A549 (cell line): ENCODE measurements around the gene TBX2. TPM values are rescaled to one million over a fixed set of nuclear protein-coding genes. Genes with fewer than 3 reads are reported as not detected.

Source experiments
- ATAC-seq, 2 experiments: fragments of 200-7000 bp in 1 of 2; fragments of >200 bp in 1 of 2; cut with Nextera tagmentation in 1 of 2; cut with Tn5 transposase in 1 of 2; 3 replicates each; pipeline versions ENCODE4 v1.8.0 to v1.9.1; 2018 to 2020; ENCODE audit warnings: mild to moderate bottlenecking in 1 of 2, moderate library complexity in 1 of 2
- CTCF ChIA-PET: fragments of 300-600 bp; sonication (Branson Sonifier 250); formaldehyde crosslinking; extraction: SDS; loops from one replicate; lab custom pipeline; 2021; ENCODE audit warnings: antibody characterized with exemption, inconsistent platforms; lab: Yijun Ruan, JAX
- POLR2A ChIA-PET: fragments of 350-600 bp; formaldehyde crosslinking; extraction: SDS; loops from one replicate; lab custom pipeline; 2021; ENCODE audit warnings: antibody characterized with exemption, inconsistent platforms; lab: Yijun Ruan, JAX
- DNase-seq, 2 experiments: peaks; one replicate each; pipeline versions ENCODE4 v3.0.0 to v3.0.0-alpha.2; 2011 to 2016; ENCODE audit warnings: low read depth in 1 of 2, low spot score in 1 of 2
- FAIRE-seq: peaks from 2 replicates; lab custom pipeline; 2011; peaks lifted over from hg19 to GRCh38; lab: Jason Lieb, UNC
- H3K27ac ChIP-seq, 2 experiments: fragments of >200 bp; sonication (Bioruptor Twin); formaldehyde crosslinking; 3 replicates each; pipeline ENCODE4 v1.5.1; 2016 to 2017
- H3K4me1 ChIP-seq: fragments of >200 bp; sonication (Bioruptor Twin); formaldehyde crosslinking; 3 replicates; pipeline ENCODE4 v1.6.1; 2016
- H3K4me2 ChIP-seq: fragments of >200 bp; sonication (Bioruptor Twin); formaldehyde crosslinking; 3 replicates; pipeline ENCODE4 v1.6.1; 2016
- H3K4me3 ChIP-seq: fragments of >200 bp; sonication (Bioruptor Twin); formaldehyde crosslinking; 3 replicates; pipeline ENCODE4 v1.5.1; 2016
- H3K9me3 ChIP-seq: fragments of >200 bp; sonication (Bioruptor Twin); formaldehyde crosslinking; 3 replicates; pipeline ENCODE4 v1.6.1; 2016
- BHLHE40 ChIP-seq: IDR thresholded peaks from 2 replicates; pipeline ENCODE4 v1.6.1; 2012; ENCODE audit warnings: low read depth, low read length, inconsistent platforms
- CEBPB ChIP-seq, 2 experiments: fragments of >200 bp in 1 of 2; sonication (Bioruptor Twin) in 1 of 2; formaldehyde crosslinking in 1 of 2; IDR thresholded peaks; 2 replicates each; pipeline ENCODE4 v1.6.1; 2012 to 2016
- CHD2 ChIP-seq: fragments of 150-350 bp; IDR thresholded peaks from 2 replicates; pipeline ENCODE4 v1.6.1; 2014; ENCODE audit warnings: low read length; ENCODE audit not compliant: partially characterized antibody
- CTCF ChIP-seq: fragments of >200 bp; sonication (Bioruptor Twin); formaldehyde crosslinking; IDR thresholded peaks from 3 replicates; pipeline ENCODE4 v1.5.1; 2016
- FOSB ChIP-seq: fragments of 250-450 bp; sonication (Bioruptor Pico); IDR thresholded peaks from 2 replicates; pipeline ENCODE4 v1.5.0; 2020; ENCODE audit warnings: mild to moderate bottlenecking, moderate library complexity
- GATA3 ChIP-seq: IDR thresholded peaks from 2 replicates; pipeline ENCODE4 v1.6.1; 2012; ENCODE audit warnings: borderline replicate concordance
- HOXB13 ChIP-seq: fragments of 250-450 bp; sonication (Bioruptor Pico); IDR thresholded peaks from 2 replicates; pipeline ENCODE4 v1.5.0; 2020; ENCODE audit warnings: low read depth, mild to moderate bottlenecking, moderate library complexity
- JUN ChIP-seq, 2 experiments: fragments of >200 bp; sonication (Bioruptor Twin); formaldehyde crosslinking; IDR thresholded peaks; 2 replicates in 1 of 2; 3 replicates in 1 of 2; pipeline ENCODE4 v1.6.1; 2016 to 2017
- KDM1A ChIP-seq: fragments of 200-600 bp; sonication (generic); IDR thresholded peaks from 2 replicates; pipeline ENCODE4 v1.6.1; 2016; ENCODE audit warnings: low read depth, mild to moderate bottlenecking
- MAFK ChIP-seq: fragments of 450-650 bp; IDR thresholded peaks from 2 replicates; pipeline ENCODE4 v1.6.1; 2014; ENCODE audit not compliant: partially characterized antibody
- MAX ChIP-seq: IDR thresholded peaks from 2 replicates; pipeline ENCODE4 v1.6.1; 2012
- MAZ ChIP-seq: fragments of 150-350 bp; IDR thresholded peaks from 2 replicates; pipeline ENCODE4 v1.6.1; 2014; ENCODE audit warnings: antibody characterized with exemption, low read depth, low read length, borderline replicate concordance
- MYC ChIP-seq: IDR thresholded peaks from 2 replicates; pipeline ENCODE4 v1.6.1; 2012; ENCODE audit warnings: mild to moderate bottlenecking, inconsistent platforms, low read length, improper control_type of control experiment, borderline replicate concordance
- PHF8 ChIP-seq: fragments of 200-600 bp; sonication (generic); IDR thresholded peaks from 2 replicates; pipeline ENCODE4 v1.6.1; 2016; ENCODE audit warnings: low read depth, mild to moderate bottlenecking, antibody characterized with exemption, moderate library complexity, borderline replicate concordance
- POLR2A ChIP-seq: IDR thresholded peaks from 2 replicates; pipeline ENCODE4 v1.6.1; 2012; ENCODE audit warnings: mild to moderate bottlenecking, low read length
- POLR2AphosphoS2 ChIP-seq: conservative IDR thresholded peaks from 2 replicates; pipeline ENCODE4 v1.6.1; 2012; ENCODE audit warnings: low read length, improper control_type of control experiment, inconsistent platforms
- RAD21 ChIP-seq, 2 experiments: fragments of >200 bp in 1 of 2; sonication (Bioruptor Twin) in 1 of 2; formaldehyde crosslinking in 1 of 2; IDR thresholded peaks in 1 of 2; conservative IDR thresholded peaks in 1 of 2; 2 replicates in 1 of 2; 3 replicates in 1 of 2; pipeline ENCODE4 v1.6.1; 2012 to 2018; ENCODE audit warnings: inconsistent platforms in 1 of 2
- RFX5 ChIP-seq: fragments of 450-650 bp; IDR thresholded peaks from 2 replicates; pipeline ENCODE4 v1.7.1; 2014; ENCODE audit warnings: antibody characterized with exemption, mild to moderate bottlenecking, moderate library complexity
- RNF2 ChIP-seq: fragments of 200-600 bp; sonication (generic); IDR thresholded peaks from 2 replicates; pipeline ENCODE4 v1.6.1; 2016; ENCODE audit warnings: low read depth, mild to moderate bottlenecking, antibody characterized with exemption, moderate library complexity, borderline replicate concordance
- SMC3 ChIP-seq: fragments of >200 bp; sonication (Bioruptor Twin); formaldehyde crosslinking; IDR thresholded peaks from 3 replicates; pipeline ENCODE4 v1.6.1; 2018; ENCODE audit warnings: inconsistent platforms
- TP53 ChIP-seq: fragments of 250-450 bp; sonication (Bioruptor Pico); IDR thresholded peaks from 2 replicates; pipeline ENCODE4 v1.5.0; 2021; ENCODE audit warnings: mild to moderate bottlenecking, moderate library complexity
- ZC3H11A ChIP-seq: fragments of 450-650 bp; IDR thresholded peaks from 2 replicates; pipeline ENCODE4 v1.6.1; 2014; ENCODE audit warnings: antibody characterized with exemption, mild to moderate bottlenecking
- ZSCAN20 ChIP-seq: fragments of 250-450 bp; sonication (Bioruptor Pico); IDR thresholded peaks from 2 replicates; pipeline ENCODE4 v1.8.0; 2022; ENCODE audit warnings: mild to moderate bottlenecking, moderate library complexity
- WGBS: methylation state at CpG from one replicate; pipeline ENCODE4 v1.1.6; 2017; ENCODE audit errors: missing lambda C conversion rate; 5-methylcytosine and 5-hydroxymethylcytosine counted together
- polyA minus RNA-seq: library from RNA; depleted of rRNA, polyadenylated mRNA; stranded (reverse); fragments of >200 nt; gene quantifications from 2 replicates; pipeline ENCODE4 v1.2.3, GENCODE V29; 2011; rRNA and poly(A)+ RNA removed
- polyA plus RNA-seq, 4 experiments: library from polyadenylated mRNA; depleted of rRNA in 3 of 4; stranded (reverse); fragments of >200 nt; fragmentation: RNase III in 1 of 4; extraction: RNeasy Plus Mini Kit Qiagen cat#74134 plus additional on column Dnase treatment in 1 of 4; gene quantifications; 2 replicates in 3 of 4; 3 replicates in 1 of 4; pipeline ENCODE4 v1.2.3, GENCODE V29; 2011 to 2017
- TF ChIP-seq, protein P1 (sequence below): fragments of 250-450 bp; sonication (Bioruptor Pico); IDR thresholded peaks from 2 replicates; pipeline ENCODE4 v1.5.0; 2021; ENCODE audit warnings: mild to moderate bottlenecking, moderate library complexity, borderline replicate concordance
- TF ChIP-seq, protein P2 (sequence below): IDR thresholded peaks from 2 replicates; pipeline ENCODE4 v1.6.1; 2012; ENCODE audit warnings: low read depth, borderline replicate concordance

TBX2 gene
- polyA plus RNA-seq (2011; rRNA removed) (0.69 and 0.71 TPM in 2 replicates), polyA plus RNA-seq (2017; fragmentation: RNase III; extraction: RNeasy Plus Mini Kit Qiagen cat#74134 plus additional on column Dnase treatment) (2.0 to 2.3 TPM (median 2.2 TPM) in 3 replicates), polyA minus RNA-seq (1.7 and 1.8 TPM in 2 replicates)
- polyA plus RNA-seq (2012; cell fraction: cytosol; rRNA removed) = 2.7 and 3.9 TPM in 2 replicates
- polyA plus RNA-seq (2012; cell fraction: nucleus; rRNA removed) = 5.4 and 6.5 TPM in 2 replicates

DNA sequence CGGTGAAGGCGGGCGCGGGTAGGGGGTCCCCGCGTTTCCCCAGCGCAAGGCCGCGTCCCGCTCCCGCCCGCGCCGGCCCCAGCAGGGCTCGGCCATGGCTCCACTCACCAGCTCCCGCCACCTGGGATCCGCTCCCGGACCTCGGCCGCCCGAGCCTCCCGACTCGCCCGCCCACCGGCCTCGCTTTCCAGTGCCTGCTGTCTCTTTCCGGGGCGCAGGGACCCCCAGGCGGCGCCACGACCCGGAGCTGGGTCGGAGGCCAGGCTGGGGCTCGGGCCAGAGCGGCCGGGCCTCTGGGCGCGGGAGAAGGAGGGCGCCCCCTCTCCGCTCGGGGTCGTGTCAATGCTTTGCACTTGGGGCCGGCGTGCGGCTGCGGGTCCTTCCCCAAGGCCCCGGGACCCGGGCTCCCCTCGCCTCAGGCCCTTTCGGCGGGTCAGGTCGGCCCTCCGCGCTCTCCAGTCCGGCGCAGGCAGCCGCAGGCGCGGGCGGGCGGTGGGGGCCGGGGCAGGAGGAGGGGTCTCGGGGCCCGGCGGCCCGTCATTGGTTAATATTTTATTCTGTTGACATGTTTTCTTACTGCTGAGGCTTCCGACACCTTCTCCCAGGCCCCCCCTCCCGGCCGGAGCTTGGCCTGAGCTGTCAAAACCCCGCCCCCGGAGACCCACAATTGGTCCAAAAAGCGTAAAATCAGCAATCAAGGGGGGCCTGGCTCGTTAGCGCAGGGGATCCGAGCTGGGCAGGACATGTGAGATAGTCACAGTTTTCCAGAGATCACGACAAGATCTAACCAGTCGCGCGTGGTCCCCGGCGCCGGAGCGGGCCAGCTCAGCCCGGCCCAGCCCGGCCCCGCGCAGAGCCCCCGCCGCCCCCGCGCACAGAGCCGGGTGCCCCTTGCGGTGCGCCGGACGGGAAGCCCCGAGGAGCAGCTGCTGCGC, at the start of gene TBX2:
TSS of gene TBX2 (plus strand) at position 713 of the 935 bp plus-strand sequence. CDS start 334 bp downstream, outside the sequence.
- POLR2A ChIA-PET = interaction anchor here (0.6 to 1.7 kb wide), 7 partner anchors 10 to 679 kb away, joined by 3 to 10 read pairs (median 4); no protein-coding TSS in a partner anchor
- Histone ChIP-seq H3K4me3 (peak within 1 kb of the TSS; percentile 84), H3K9me3 (no peaks in the 10 kb centered on the region), H3K27ac (peak within 1 kb of the TSS; percentile 84 to 89), H3K4me2 (peak within 1 kb of the TSS; percentile 80), H3K4me1 (peaks cover 10% of the 10 kb centered on the region; the same call in 2 of the 3 replicates)
- peak; percentile 92 to 97 for DNase-seq
- ATAC-seq = peak; percentile 65 to 88
- CTCF ChIA-PET = interaction anchor here (0.6 to 7.0 kb wide), 19 partner anchors 10 to 1238 kb away, joined by 3 to 67 read pairs (median 4); no protein-coding TSS in a partner anchor
- FAIRE-seq = no peak
- TF ChIP-seq RAD21 (conservative IDR thresholded peaks at IDR 0.05 in 1 of 2, IDR thresholded peaks at IDR 0.05 in 1 of 2) (peak in 1 of 2 experiments; percentile 28; a peak in 3 of 5 replicates), BHLHE40 (no peak), JUN (IDR thresholded peaks at IDR 0.05) (peak; percentile 28 to 52; a peak in 4 of 5 replicates), TP53 (no peak), CHD2 (no peak), MAFK (peak; percentile 71), SMC3 (peak; percentile 17; the same call in 1 of the 3 replicates), PHF8 (peak; percentile 83), FOSB (no peak), POLR2A (peak; percentile 43), RNF2 (peak; percentile 36; the same call in 1 of the 2 replicates), CEBPB (IDR thresholded peaks at IDR 0.05) (no peak), KDM1A (no peak), RFX5 (no peak), MYC (no peak), CTCF (peak; percentile 43), MAX (peak; percentile 34), HOXB13 (CRISPR knock-in tag) (no peak), POLR2AphosphoS2 (no peak), ZSCAN20 (CRISPR knock-in tag) (no peak), ZC3H11A (no peak), GATA3 (no peak; the same call in 1 of the 2 replicates), MAZ (no peak)
- TF ChIP-seq, protein P1, sequence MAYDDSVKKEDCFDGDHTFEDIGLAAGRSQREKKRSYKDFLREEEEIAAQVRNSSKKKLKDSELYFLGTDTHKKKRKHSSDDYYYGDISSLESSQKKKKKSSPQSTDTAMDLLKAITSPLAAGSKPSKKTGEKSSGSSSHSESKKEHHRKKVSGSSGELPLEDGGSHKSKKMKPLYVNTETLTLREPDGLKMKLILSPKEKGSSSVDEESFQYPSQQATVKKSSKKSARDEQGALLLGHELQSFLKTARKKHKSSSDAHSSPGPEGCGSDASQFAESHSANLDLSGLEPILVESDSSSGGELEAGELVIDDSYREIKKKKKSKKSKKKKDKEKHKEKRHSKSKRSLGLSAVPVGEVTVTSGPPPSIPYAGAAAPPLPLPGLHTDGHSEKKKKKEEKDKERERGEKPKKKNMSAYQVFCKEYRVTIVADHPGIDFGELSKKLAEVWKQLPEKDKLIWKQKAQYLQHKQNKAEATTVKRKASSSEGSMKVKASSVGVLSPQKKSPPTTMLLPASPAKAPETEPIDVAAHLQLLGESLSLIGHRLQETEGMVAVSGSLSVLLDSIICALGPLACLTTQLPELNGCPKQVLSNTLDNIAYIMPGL (CRISPR knock-in tag) = peak; percentile 69; the same call in 1 of the 2 replicates
- TF ChIP-seq, protein P2, sequence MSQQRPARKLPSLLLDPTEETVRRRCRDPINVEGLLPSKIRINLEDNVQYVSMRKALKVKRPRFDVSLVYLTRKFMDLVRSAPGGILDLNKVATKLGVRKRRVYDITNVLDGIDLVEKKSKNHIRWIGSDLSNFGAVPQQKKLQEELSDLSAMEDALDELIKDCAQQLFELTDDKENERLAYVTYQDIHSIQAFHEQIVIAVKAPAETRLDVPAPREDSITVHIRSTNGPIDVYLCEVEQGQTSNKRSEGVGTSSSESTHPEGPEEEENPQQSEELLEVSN = peak; percentile 51
- 1% methylated on average over 44 of the region's 98 CpGs for WGBS
